ENCODE measurements around the gene GUCY1A1.

The GUCY1A1 gene

GRCh38 chr4:155768370-155768769 lies 101.7 kb downstream of the GUCY1A1 start:
- no peak overlapping the region for H3K27ac ChIP-seq
- TF ChIP-seq, protein P1, sequence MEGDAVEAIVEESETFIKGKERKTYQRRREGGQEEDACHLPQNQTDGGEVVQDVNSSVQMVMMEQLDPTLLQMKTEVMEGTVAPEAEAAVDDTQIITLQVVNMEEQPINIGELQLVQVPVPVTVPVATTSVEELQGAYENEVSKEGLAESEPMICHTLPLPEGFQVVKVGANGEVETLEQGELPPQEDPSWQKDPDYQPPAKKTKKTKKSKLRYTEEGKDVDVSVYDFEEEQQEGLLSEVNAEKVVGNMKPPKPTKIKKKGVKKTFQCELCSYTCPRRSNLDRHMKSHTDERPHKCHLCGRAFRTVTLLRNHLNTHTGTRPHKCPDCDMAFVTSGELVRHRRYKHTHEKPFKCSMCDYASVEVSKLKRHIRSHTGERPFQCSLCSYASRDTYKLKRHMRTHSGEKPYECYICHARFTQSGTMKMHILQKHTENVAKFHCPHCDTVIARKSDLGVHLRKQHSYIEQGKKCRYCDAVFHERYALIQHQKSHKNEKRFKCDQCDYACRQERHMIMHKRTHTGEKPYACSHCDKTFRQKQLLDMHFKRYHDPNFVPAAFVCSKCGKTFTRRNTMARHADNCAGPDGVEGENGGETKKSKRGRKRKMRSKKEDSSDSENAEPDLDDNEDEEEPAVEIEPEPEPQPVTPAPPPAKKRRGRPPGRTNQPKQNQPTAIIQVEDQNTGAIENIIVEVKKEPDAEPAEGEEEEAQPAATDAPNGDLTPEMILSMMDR (conservative IDR thresholded peaks at IDR 0.05), result no peak

- TF ChIP-seq, protein P1 (conservative IDR thresholded peaks at IDR 0.05), result no peak
- H3K27ac ChIP-seq, result no peak overlapping the region
These were observed 102.4 kb downstream of the GUCY1A1 start for GRCh38 chr4:155769090-155769489.

- TF ChIP-seq, protein P1 (conservative IDR thresholded peaks at IDR 0.05), result no peak
- H3K27ac ChIP-seq, result no peak overlapping the region
These were observed 106.0 kb downstream of the GUCY1A1 start for GRCh38 chr4:155772459-155773195.

DNA sequence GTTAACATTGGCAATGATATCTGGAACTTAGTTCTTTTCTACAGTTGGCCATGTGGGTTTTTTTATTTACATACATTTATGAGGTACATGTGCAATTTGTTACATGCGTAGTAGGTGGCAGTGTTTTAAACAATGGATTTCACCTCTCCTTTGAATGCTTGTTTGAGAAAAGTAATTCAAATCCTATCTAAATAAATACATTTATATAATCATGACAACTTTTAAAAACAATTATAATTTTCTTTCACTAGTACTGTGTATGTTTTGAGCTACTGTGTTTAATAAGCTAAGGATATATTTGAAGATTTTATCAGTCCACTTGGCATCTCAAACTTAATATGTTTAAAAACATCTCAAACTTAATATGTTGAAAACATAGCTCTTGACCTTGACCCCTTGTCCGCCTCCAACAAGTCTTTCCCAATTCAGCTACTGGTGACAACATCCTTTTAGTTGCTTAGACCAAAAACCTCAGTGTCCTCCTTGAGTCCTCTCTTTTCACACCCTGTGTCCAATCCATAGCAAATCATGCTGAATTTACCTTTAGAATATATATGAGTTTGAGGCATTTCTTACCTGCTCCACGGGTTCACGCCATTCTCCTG lies 106.7 kb downstream of the GUCY1A1 start:
- H3K27ac ChIP-seq, result no peak overlapping the region
- TF ChIP-seq, protein P1 (conservative IDR thresholded peaks at IDR 0.05), result no peak

- no peak overlapping the region for H3K27ac ChIP-seq
- TF ChIP-seq, protein P1 (conservative IDR thresholded peaks at IDR 0.05), result no peak
These were observed 107.4 kb downstream of the GUCY1A1 start for GRCh38 chr4:155774033-155774432.

- H3K27ac ChIP-seq, result peak overlapping the region; percentile 68
- TF ChIP-seq, protein P1 (conservative IDR thresholded peaks at IDR 0.05), result no peak
These were observed 111.5 kb downstream of the GUCY1A1 start for GRCh38 chr4:155777971-155778735.

GRCh38 chr4:155780775-155781174 lies 114.1 kb downstream of the GUCY1A1 start:
- H3K27ac ChIP-seq, result no peak overlapping the region

More at GRCh38 chr4:155780775-155781174, 114.1 kb downstream of the GUCY1A1 start:
- TF ChIP-seq, protein P1 (conservative IDR thresholded peaks at IDR 0.05), result no peak

Data from VCaP (cell line).